ENCODE measurements around the gene EPB41L2.

- TF ChIP-seq, protein P1, sequence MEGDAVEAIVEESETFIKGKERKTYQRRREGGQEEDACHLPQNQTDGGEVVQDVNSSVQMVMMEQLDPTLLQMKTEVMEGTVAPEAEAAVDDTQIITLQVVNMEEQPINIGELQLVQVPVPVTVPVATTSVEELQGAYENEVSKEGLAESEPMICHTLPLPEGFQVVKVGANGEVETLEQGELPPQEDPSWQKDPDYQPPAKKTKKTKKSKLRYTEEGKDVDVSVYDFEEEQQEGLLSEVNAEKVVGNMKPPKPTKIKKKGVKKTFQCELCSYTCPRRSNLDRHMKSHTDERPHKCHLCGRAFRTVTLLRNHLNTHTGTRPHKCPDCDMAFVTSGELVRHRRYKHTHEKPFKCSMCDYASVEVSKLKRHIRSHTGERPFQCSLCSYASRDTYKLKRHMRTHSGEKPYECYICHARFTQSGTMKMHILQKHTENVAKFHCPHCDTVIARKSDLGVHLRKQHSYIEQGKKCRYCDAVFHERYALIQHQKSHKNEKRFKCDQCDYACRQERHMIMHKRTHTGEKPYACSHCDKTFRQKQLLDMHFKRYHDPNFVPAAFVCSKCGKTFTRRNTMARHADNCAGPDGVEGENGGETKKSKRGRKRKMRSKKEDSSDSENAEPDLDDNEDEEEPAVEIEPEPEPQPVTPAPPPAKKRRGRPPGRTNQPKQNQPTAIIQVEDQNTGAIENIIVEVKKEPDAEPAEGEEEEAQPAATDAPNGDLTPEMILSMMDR (IDR thresholded peaks at IDR 0.05) = no peak
- TF ChIP-seq POLR2AphosphoS5 (IDR thresholded peaks at IDR 0.05) = no peak
Observed at GRCh38 chr6:130980310-130981032, 82.6 kb downstream of the EPB41L2 start.

All from upper lobe of left lung (tissue), 4 donors.